C4-2B (cell line): ENCODE results near the gene CD44.

ENCODE experiments used
- H3K27ac ChIP-seq: fragments of 450-650 bp; 2 replicates; pipeline ENCODE4 v1.5.1; 2017
- ZFX ChIP-seq: fragments of 450-650 bp; IDR thresholded peaks from 2 replicates; pipeline ENCODE4 v1.6.1; 2017
- TF ChIP-seq, protein P1 (sequence below): fragments of 450-650 bp; conservative IDR thresholded peaks from 2 replicates; pipeline ENCODE4 v1.5.1; 2017; ENCODE audit warnings: mild to moderate bottlenecking

CD44 gene

DNA sequence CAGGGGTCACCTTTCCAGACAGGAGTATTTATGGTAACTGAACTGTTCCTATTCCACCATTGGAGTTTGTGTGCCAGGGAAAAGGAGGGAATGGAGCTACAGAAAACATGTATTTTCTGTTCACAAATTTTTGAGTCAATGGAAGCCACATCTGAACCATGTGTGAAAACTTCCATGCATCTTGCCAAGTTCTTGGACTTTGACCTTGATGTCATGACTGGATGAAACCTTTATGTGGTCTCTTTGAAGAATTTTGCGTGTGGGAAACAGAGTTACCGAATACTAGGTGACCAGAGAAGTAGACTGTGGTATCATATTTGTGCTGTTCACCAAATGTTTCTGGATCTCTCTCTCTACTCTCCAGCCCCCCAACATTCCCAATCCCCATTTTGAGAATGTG is 104.8 kb downstream of the CD44 start:
- no peak overlapping the region for H3K27ac ChIP-seq
- no peak for TF ChIP-seq ZFX
- TF ChIP-seq, protein P1, sequence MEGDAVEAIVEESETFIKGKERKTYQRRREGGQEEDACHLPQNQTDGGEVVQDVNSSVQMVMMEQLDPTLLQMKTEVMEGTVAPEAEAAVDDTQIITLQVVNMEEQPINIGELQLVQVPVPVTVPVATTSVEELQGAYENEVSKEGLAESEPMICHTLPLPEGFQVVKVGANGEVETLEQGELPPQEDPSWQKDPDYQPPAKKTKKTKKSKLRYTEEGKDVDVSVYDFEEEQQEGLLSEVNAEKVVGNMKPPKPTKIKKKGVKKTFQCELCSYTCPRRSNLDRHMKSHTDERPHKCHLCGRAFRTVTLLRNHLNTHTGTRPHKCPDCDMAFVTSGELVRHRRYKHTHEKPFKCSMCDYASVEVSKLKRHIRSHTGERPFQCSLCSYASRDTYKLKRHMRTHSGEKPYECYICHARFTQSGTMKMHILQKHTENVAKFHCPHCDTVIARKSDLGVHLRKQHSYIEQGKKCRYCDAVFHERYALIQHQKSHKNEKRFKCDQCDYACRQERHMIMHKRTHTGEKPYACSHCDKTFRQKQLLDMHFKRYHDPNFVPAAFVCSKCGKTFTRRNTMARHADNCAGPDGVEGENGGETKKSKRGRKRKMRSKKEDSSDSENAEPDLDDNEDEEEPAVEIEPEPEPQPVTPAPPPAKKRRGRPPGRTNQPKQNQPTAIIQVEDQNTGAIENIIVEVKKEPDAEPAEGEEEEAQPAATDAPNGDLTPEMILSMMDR: no peak

DNA sequence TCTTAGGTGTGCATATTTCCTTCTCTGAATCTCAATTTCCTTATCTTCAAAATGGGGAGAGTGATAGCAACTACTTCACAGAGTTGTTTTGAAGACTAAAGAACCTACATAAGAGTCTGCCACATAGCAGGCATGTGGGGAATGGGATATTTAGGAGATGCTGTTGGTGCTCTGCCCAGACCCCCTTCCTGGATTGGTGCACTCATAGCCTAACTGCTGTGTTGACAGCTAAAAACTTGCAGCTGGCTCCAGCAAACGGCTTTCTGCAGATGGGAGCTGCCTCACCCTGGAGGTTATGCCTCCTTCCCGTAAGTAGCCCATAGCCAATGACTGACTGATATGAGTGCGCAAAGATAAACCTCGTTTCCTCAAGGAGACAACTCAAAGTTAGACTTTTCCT is 106.1 kb downstream of the CD44 start:
- no peak for TF ChIP-seq ZFX
- TF ChIP-seq, protein P1: no peak
- no peak overlapping the region for H3K27ac ChIP-seq

DNA sequence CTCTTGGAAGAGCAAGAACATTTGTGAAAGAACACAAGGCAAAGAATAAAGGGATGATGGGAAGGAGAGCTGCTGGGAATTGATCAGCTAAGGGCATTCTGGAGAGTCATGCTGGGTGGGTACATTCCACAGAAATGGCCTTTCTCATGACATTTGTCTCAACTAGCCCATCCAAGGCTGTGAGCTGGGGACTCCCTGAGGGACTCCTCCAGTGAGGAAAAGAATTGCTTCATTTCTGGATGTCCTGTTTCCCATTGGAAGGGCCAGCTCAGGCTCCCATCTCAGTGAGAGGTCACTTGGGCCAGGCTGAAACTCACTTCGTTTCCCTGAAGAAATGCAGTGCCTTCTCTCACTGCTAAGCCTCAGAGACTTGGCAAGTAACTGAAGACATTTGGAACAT is 106.8 kb downstream of the CD44 start:
- no peak for TF ChIP-seq ZFX
- TF ChIP-seq, protein P1: no peak
- no peak overlapping the region for H3K27ac ChIP-seq

DNA sequence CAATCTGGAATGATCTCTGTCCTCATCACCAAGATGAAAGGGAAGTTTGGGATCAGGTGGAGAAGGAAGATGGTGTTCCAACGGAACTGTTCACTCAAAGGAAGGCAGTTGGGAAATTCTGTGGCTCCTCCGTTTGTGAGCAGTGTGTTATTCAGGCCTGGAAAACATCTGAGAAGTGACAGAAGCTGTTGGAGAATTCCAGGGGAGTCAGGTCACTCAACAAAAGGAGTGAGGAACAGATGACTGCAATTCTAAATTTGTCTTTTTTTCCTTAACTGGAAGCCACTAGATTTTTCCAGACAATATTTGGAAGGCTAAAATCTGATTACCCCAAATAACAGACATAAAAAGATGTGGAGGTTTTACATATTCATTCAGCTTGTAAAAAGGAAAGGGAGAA is 107.8 kb downstream of the CD44 start:
- TF ChIP-seq, protein P1: no peak
- TF ChIP-seq ZFX: no peak
- no peak overlapping the region for H3K27ac ChIP-seq

DNA sequence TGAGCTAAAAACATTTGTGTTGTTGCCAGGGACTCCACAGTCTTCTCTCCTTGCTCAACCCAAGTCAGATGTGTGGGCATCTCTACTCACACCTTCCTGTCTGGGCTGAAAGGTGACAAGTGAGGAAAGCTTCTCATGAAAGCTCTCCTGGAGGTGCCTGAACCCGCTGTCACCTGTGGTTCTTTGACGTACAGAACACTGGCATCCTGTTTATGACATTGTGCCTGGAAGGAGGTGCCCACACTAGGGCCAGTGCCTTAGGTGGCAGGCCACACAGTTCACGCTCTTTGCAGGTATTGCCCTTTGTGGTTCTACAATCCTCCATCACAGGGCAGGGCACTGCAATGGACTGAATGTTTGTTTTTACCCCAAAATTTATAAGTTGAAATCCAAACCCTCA is 108.5 kb downstream of the CD44 start:
- H3K27ac ChIP-seq: no peak overlapping the region
- no peak for TF ChIP-seq ZFX
- TF ChIP-seq, protein P1: no peak

DNA sequence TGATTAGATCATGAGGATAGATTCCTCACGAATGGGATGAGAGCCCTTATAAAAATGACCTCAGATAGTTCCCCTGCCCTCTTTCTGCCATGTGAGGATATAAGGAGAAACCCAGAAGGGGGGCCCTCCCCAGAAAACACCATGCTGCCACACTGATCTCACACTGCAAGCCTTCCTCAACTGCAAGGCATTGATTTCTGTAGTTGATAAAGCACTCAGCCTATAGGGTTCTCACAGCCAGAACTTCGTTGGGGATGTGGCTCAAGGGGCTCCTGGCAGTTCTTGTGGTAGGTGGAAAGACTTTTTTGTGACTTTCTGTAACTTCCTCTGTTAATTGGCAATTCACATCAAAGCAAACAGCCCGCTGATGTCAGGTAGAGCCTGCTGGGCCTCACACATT is 108.9 kb downstream of the CD44 start:
- TF ChIP-seq, protein P1: no peak
- no peak for TF ChIP-seq ZFX
- no peak overlapping the region for H3K27ac ChIP-seq

DNA sequence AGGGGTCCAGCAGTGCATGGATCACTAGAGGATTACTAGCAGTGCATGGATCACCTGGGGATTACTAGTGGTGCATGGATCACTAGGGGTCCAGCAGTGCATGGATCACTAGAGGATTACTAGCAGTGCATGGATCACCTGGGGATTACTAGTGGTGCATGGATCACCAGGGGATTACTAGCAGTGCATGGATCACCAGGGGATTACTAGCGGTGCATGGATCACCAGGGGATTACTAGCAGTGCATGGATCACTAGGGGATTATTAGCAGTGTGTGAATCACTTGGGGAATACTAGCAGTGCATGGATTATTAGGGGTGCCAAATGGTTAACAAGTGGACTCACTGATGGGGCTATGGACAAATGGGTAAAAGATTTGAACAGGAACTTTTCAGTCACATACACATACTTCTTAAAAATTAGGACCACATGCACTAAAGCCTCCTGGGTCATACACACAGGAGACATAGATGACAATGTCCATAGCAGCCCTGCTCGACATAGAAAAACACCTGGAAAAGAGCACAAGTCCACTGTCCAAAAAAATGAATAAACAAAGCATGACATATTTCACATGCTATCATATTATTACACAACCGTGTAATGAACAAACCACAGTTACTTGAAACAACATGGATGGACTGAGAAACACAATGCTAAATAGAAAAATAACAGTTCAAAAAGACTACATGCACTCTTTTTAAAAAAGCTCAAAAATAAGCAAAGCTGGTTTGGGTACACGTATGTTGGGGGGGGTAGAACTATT is 109.8 kb downstream of the CD44 start:
- H3K27ac ChIP-seq: no peak overlapping the region
- TF ChIP-seq, protein P1: no peak
- TF ChIP-seq ZFX: no peak
